Inflammatory macrophage treated with lipopolysaccharide for 1 hour (primary cell): ENCODE data around the gene LMTK3.

Source experiments
- DNase-seq, 2 donors: peaks; one replicate each; pipeline ENCODE4 v3.0.0-alpha.2; 2020 to 2022

LMTK3 gene

DNA sequence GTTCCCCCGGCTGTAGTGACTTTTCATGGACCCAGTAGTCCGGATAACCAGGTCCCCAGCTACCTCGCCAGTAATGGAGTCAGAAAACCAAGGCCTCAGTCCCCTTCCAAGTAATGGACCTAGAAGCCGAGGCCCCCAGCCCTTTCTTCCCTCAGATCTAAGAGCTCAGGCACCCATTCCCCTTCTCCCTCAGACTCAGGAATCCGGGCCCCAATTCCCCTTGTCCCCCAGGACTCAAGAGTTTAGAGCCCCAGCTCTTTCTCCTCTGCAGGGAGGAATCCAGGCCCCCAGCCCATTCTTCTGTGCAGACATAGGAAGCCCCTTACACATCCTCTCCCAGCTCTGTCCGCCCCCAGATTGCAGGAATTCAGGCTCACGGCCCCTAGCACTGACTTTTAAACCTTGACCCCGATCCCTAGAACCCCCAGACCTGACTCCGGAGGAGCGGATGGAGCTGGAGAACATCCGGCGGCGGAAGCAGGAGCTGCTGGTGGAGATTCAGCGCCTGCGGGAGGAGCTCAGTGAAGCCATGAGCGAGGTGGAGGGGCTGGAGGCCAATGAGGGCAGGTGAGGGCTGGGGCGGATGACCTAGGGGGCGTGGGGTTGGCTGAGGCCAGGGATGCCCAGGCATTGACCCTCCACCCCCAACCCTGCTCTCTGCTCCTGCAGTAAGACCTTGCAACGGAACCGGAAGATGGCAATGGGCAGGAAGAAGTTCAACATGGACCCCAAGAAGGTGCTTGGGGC lies 41.5 kb downstream of the LMTK3 start:
- no peak for DNase-seq

GRCh38 chr19:48469289-48469881 lies 42.2 kb downstream of the LMTK3 start, which contains the start of gene CYTH2:
CYTH2 (plus strand) TSS chr19:48469369; CDS start chr19:48469508, 139 bp downstream.
- peak; percentile 61 to 62 for DNase-seq

GRCh38 chr19:48468772-48469288 lies 42.8 kb downstream of the LMTK3 start:
- peak; percentile 100 for DNase-seq

DNA sequence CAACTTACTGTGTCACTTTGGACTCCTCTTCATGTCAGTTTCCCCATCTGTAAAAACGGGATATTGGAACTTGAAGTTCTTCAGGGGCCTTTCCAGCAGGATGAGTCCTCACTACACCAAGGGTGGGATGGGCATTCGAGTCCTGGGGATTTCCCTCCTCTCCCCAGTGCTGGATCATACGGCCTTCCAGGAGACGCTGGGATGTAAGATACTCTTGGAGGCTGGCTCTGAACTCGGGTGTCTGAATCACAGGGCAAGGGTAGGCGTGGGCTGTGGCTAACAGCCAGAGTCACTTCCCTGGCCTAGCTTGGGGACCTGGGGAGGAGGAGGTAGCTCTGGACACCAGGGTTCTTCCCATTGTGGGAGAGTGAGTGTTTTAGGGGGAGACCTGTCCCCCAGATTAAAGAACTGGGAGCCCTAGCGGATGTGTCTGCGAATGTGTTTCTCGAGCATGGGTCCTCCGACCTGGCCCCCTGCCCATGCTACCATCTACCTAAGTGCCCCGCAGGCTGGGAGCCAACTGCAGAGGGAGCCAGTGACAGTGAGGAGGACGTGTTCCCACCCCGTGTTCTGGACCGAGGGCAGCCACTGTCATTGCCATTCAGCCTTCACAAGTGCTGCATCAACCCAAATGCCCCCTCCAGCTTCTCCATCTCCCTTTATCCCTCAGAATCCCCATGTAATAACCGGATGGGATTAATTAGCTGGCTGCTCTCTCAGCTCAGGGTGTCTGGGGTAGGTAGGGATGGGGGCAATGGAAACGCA lies 44.9 kb downstream of the LMTK3 start:
- peak in 1 of 2 donors; percentile 65 for DNase-seq

- no peak for DNase-seq
These were observed 46.4 kb downstream of the LMTK3 start for GRCh38 chr19:48465215-48465614.

DNA sequence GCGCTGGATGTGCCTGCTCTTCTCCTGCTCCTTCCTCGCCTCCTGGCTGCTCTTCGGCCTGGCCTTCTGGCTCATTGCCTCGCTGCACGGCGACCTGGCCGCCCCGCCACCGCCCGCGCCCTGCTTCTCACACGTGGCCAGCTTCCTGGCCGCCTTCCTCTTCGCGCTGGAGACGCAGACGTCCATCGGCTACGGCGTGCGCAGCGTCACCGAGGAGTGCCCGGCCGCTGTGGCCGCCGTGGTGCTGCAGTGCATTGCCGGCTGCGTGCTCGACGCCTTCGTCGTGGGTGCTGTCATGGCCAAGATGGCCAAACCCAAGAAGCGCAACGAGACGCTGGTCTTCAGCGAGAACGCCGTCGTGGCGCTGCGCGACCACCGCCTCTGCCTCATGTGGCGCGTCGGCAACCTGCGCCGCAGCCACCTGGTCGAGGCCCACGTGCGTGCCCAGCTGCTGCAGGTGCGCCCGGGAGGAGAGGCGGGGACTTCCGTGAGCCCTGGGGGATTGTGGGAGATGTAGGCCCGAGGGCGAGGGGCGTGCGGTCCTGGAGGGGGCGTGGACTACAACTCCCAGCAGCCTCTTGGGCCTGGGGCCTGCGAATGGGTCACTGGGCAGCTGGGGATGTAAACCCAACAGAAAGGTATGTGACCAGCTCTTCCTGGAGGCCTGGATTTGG lies 49.5 kb downstream of the LMTK3 start:
- no peak for DNase-seq

- DNase-seq: no peak
These were observed 50.0 kb downstream of the LMTK3 start for GRCh38 chr19:48461651-48461981.

DNA sequence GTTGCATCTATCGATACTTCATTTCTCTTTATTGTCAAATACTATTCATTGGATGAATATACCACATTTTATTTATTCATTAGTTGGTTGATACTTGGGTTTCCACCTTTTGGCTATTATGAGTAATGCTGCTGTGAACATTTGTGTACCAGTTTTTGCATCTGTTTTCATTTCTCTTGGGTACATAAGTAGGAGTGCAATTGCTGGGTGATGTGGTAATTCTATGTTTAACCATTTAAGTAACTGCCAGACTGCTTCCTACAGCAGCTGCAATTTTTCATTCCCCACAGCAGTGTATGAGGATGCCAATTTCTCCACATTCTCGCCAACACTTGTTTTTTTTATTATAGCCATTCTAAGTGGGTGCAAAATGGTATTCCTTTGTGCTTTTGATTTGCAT lies 53.6 kb downstream of the LMTK3 start:
- no peak for DNase-seq

DNA sequence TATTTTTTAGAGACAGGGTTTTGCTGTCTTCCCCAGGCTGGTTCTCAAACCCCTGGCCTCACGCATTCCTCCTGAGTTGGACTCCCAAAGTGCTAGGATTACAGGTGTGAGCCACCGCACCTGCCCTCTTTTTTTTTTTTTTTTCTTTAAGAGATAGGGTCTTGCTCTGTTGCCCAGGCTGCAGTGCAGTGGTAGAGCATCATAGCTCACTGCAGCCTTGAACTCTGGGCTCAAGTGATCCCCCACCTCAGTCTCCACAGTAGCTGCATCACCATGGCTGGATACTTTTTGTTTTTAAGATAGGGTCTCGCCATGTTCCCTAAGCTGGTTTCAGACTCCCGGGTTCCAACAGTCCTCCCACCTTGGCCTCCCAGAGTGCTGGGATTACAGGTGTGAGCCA lies 54.8 kb downstream of the LMTK3 start:
- DNase-seq: no peak

GRCh38 chr19:48455908-48456562 lies 55.6 kb downstream of the LMTK3 start:
- no peak for DNase-seq

DNA sequence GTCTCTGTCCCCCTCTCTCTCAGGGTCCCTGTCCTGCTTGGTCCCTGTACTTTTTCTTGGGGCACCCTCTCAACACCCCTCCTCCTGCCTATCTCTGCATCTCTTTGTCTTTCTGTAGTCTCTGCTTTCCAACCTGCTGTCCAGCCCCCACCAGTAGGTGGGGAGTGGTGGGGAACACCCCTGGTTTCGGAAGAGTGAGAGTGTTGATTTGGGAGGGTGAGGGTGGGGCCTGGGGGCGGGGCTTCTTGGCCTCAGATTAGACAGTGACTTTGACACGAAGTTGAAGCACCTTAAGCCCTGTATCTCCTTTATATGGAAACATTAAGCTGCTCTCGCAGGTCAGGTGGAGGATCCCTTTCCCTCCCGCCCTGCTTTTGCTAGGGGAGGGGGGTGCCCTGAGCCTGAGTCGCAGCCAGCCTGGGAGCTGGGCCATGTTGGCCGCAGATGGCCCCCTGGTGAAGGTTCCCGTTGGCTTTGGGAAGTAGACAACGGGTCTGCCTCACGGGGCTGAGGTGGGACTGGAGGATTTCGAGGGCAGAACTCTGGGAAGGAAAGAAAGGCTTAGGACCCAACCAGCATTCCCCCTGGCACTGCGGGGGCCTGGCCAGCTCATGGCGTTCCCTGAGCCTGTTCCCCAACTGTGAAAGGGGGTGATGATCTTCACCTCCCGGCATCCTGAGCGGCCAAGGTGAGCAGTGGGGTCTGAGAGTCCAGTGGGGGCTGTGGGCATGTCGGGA lies 56.3 kb downstream of the LMTK3 start, which contains the start of gene KCNJ14:
Gene KCNJ14, plus strand, starts transcription at position 404 of the 737 bp plus-strand sequence. CDS start 6,151 bp downstream, outside the sequence.
- DNase-seq: no peak

DNA sequence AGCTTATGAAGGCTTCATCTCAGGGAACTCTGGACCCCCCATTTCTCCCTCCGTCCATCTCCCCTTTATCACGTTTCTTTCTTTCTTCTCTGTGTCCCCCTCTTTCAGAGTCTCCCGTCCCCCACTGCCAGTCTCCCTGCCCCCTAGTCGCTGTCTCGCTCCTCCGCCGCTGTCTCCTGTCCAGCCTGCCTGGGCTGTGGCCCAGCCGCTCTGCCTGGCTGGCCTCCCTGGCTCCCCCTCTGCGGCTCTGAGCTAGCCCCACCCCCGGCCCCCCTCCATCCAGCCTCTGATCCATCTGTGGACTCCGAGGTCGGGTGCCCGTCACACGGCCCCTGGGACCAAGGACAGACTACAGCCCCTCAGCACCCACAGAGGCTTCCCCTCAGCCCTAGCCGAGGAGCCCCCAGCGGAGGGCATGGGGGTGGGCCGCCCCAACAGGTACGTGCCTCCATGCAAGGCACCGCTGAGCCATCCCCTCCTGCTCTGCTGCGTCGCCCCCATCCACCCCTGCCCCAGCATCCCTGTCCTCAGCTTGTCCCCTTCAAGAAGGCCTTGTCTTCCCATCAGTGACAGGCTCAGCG lies 57.4 kb downstream of the LMTK3 start:
- DNase-seq: no peak

DNA sequence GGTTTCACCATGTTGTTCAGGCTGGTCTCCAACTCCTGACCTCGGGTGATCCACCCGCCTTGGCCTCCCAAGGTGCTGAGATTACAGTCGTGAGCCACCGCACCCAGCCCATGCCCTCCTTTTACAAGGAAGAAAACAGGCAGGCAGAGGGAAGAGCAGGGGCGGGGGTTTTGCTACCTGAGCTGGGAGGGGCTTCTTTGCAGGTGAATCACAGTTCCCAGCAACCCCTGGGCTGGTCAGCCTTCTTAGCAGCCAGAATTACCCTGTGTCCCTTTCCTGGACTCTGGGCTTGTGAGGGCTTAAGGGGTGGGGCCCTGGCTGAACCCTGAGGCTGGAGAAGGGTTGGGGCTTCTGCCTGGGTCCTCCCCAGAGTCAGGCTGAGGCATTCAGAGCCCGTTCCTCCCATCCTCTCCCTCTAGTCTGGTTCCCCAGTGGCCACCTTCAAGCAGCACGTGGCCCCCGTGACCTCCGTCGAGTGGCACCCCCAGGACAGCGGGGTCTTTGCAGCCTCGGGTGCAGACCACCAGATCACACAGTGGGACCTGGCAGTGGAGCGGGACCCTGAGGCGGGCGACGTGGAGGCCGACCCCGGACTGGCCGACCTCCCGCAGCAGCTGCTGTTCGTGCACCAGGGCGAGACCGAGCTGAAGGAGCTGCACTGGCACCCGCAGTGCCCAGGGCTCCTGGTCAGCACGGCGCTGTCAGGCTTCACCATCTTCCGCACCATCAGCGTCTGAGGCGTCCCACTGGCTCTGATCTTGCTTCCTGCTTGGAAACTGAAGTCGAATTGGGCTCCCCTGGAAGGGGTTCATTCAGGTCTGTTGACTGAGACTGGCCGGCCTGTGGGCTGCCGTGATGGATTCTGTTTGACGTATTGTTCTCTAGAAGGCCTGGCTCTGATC lies 59.1 kb downstream of the LMTK3 start:
- no peak for DNase-seq

GRCh38 chr19:48451624-48452023 lies 60.0 kb downstream of the LMTK3 start:
- DNase-seq: no peak

DNA sequence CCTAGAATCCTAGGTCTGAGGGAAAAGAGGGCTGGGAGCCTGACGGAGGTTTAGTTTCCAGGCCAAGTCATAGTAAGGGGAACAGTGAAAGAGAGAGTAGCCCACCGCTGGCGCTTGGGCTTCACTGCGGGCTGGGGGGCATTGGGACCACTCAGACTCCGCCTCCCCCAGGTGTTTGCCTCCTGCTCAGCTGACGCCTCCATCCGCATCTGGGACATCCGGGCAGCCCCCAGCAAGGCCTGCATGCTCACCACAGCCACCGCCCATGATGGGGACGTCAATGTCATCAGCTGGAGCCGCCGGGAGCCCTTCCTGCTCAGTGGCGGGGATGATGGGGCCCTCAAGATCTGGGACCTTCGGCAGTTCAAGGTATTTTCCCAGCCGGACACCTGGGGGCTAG lies 60.8 kb downstream of the LMTK3 start:
- no peak for DNase-seq

DNA sequence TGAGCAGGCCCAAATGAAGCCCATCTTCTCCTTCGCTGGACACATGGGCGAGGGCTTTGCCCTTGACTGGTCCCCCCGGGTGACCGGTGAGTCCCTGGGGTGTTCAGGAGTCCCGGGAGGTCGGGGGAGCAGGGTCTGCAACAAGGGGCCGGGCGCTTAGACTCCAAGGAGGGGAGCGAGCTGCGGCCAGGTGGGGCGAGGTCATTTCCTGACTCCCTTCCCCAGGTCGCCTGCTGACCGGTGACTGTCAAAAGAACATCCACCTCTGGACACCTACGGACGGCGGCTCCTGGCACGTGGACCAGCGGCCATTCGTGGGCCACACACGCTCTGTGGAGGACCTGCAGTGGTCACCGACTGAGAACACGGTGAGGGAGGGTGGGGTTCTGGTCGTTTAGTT lies 61.2 kb downstream of the LMTK3 start:
- no peak for DNase-seq

GRCh38 chr19:48448563-48448962 lies 63.1 kb downstream of the LMTK3 start:
- DNase-seq: no peak

DNA sequence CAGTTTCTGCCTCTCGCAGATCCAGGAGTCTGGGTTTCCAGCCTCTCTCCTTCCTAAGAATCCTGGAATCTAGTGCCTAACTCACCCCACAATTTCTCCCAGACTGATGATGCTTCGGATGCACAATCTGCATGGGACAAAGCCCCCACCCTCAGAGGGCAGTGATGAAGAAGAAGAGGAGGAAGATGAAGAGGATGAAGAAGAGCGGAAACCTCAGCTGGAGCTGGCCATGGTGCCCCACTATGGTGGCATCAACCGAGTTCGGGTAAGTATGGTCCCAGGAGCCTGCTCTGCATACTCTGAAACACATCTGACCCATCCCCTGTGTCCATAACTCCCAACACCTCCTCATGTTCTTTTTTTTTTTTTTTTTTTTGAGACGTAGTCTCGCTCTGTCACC lies 65.1 kb downstream of the LMTK3 start:
- DNase-seq: no peak

DNA sequence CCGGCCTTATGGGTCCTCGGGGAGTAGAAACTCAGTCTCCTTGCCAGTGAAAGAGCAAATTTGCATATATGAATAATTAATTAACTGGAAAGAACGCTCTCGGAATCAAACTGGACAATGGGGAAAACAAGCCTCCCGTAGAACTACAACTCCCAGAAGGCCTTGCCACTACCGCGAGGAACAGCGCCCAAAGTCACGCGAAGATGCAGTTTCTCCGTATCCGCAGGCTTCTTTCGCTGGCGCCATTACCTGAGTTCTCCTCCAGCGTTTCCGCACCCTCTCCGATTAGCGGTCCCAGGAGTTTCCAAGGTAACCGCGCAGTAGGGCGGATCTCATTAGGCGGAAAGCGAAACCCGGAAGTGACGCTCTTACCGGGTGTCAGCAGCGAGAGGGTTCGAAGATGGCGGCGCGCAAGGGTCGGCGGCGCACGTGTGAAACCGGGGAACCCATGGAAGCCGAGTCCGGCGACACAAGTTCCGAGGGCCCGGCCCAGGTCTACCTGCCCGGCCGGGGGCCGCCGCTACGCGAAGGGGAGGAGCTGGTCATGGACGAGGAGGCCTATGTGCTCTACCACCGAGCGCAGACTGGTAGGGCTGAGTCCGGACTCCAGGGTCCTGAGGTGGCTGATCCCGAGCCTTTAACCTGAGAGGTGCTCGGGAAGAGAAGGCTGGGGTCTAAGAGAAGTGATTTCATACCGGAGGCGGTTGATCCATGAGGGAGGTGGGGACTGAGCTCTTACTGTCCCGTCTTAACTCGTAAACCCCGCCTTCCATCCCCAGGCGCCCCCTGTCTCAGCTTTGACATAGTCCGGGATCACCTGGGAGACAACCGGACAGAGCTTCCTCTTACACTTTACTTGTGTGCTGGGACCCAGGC lies 65.8 kb downstream of the LMTK3 start, which contains the start of gene GRWD1:
Gene GRWD1, plus strand, starts transcription at position 378 of the 876 bp plus-strand sequence. Its CDS starts 23 bp downstream, at position 401.
- DNase-seq: peak; percentile 94
